Liver (tissue), 9 donors: ENCODE measurements around the gene SHCBP1. TPM values are rescaled to one million over a fixed set of nuclear protein-coding genes. Genes with fewer than 3 reads are reported as not detected.

Source experiments
- DNase-seq: peaks from one replicate; pipeline ENCODE4 v3.0.0-alpha.2; 2017; ENCODE audit warnings: low spot score
- H3K27ac ChIP-seq, 2 donors: one replicate each; pipeline ENCODE4 v1.7.0; 2013; ENCODE audit warnings: inconsistent platforms in 2 of 2, low read length in 2 of 2, control low read depth in 1 of 2, low read depth in 1 of 2, mild to moderate bottlenecking in 1 of 2
- H3K27me3 ChIP-seq, 4 donors: one replicate each; pipeline versions ENCODE4 v1.6.1 to v1.7.0; 2013; ENCODE audit warnings: low read length in 3 of 4, inconsistent platforms in 1 of 4, mild to moderate bottlenecking in 1 of 4, moderate library complexity in 1 of 4; ENCODE audit not compliant: control insufficient read depth in 4 of 4, insufficient read depth in 4 of 4
- H3K36me3 ChIP-seq, 4 donors: one replicate each; pipeline versions ENCODE4 v1.6.1 to v1.7.0; 2013; ENCODE audit warnings: low read length in 3 of 4, mild to moderate bottlenecking in 3 of 4, low read depth in 1 of 4, moderate library complexity in 1 of 4; ENCODE audit not compliant: control insufficient read depth in 4 of 4, insufficient read depth in 3 of 4
- H3K4me1 ChIP-seq, 4 donors: one replicate each; pipeline versions ENCODE4 v1.6.1 to v1.7.0; 2013; ENCODE audit warnings: low read length in 3 of 4, mild to moderate bottlenecking in 3 of 4, moderate library complexity in 1 of 4; ENCODE audit not compliant: control insufficient read depth in 4 of 4, insufficient read depth in 4 of 4
- H3K4me3 ChIP-seq, 3 donors: one replicate each; pipeline versions ENCODE4 v1.6.1 to v1.7.0; 2013; ENCODE audit warnings: low read length in 3 of 3, control low read depth in 1 of 3, low read depth in 1 of 3, mild to moderate bottlenecking in 1 of 3
- H3K9ac ChIP-seq, 2 donors: one replicate each; pipeline ENCODE4 v1.7.0; 2013; ENCODE audit warnings: low read length in 2 of 2, mild to moderate bottlenecking in 2 of 2, moderate library complexity in 2 of 2, control low read depth in 1 of 2, low read depth in 1 of 2
- H3K9me3 ChIP-seq, 4 donors: one replicate each; pipeline versions ENCODE4 v1.6.1 to v1.7.0; 2013; ENCODE audit warnings: low read length in 3 of 4; ENCODE audit not compliant: control insufficient read depth in 4 of 4
- GABPA ChIP-seq, 2 donors: IDR thresholded peaks in 1 of 2; conservative IDR thresholded peaks in 1 of 2; 2 replicates each; pipeline ENCODE4 v1.6.1; 2016; ENCODE audit warnings: antibody characterized with exemption in 2 of 2, mild to moderate bottlenecking in 1 of 2, moderate library complexity in 1 of 2
- JUND ChIP-seq, 2 donors: IDR thresholded peaks; 2 replicates each; pipeline ENCODE4 v1.6.1; 2016; ENCODE audit warnings: antibody characterized with exemption in 2 of 2
- NR2F2 ChIP-seq: IDR thresholded peaks from 2 replicates; pipeline ENCODE4 v1.6.1; 2016; ENCODE audit warnings: antibody characterized with exemption
- ZBTB33 ChIP-seq: IDR thresholded peaks from 2 replicates; pipeline ENCODE4 v1.6.1; 2016; ENCODE audit warnings: antibody characterized with exemption
- WGBS: extraction: QIAGEN DNeasy Blood & Tissue Kit; methylation state at CpG from one replicate; pipeline ENCODE4 v1.1.7; 2013; 5-methylcytosine and 5-hydroxymethylcytosine counted together
- polyA plus RNA-seq, 2 donors: library from polyadenylated mRNA; stranded (reverse) in 1 of 2; unstranded in 1 of 2; fragments of 200-250 nt in 1 of 2; fragments of >200 nt in 1 of 2; fragmentation: Nextera tagmentation in 1 of 2; extraction: Ambion mirVana in 1 of 2; gene quantifications; one replicate each; pipeline versions ENCODE4 v1.2.1 to v1.2.3, GENCODE V29; 2013 to 2015
- total RNA-seq, 2 donors: library from RNA; depleted of rRNA; stranded (reverse); fragments of >200 nt; gene quantifications; one replicate each; pipeline ENCODE4 v1.2.3, GENCODE V29; 2014
- TF ChIP-seq, protein P1 (sequence below): IDR thresholded peaks from 2 replicates; pipeline ENCODE4 v1.6.1; 2016; ENCODE audit warnings: antibody characterized with exemption, mild to moderate bottlenecking
- donor health status: healthy.
- donor health status: healthy.
- donor health status: healthy.
- donor health status: healthy.
- donor health status: healthy.

SHCBP1 gene
- total and polyA plus RNA-seq, 4 donors, result 0.25 to 21.2 (median 0.47) TPM

- Histone ChIP-seq H3K36me3 (no peaks in the 10 kb centered on the region), H3K27me3 (no peaks in the 10 kb centered on the region), H3K4me3 (no peak overlapping the region), H3K9ac (no peak overlapping the region), H3K9me3 (peaks cover 0 to 1% (median 0%) of the 10 kb centered on the region in 4 donors), H3K4me1 (no peaks in the 10 kb centered on the region), H3K27ac (no peak overlapping the region)
- DNase-seq, result no peak
- 74% methylated on average over 27 of the region's 27 CpGs for WGBS
- TF ChIP-seq ZBTB33 (no peak), GABPA (IDR thresholded peaks at IDR 0.05 in 1 of 2, conservative IDR thresholded peaks at IDR 0.05 in 1 of 2) (no peak)
Measured at GRCh38 chr16:46573008-46573833, 48.0 kb downstream of the SHCBP1 start.

GRCh38 chr16:46569231-46569735 is 51.9 kb downstream of the SHCBP1 start:
- DNase-seq, result no peak
- Histone ChIP-seq H3K4me1 (no peaks in the 10 kb centered on the region), H3K36me3 (no peaks in the 10 kb centered on the region), H3K9me3 (peaks cover 0 to 1% (median 0%) of the 10 kb centered on the region in 4 donors), H3K27me3 (no peaks in the 10 kb centered on the region), H3K27ac (no peak overlapping the region), H3K9ac (no peak overlapping the region), H3K4me3 (no peak overlapping the region)
- WGBS, result 83% methylated on average over 27 of the region's 27 CpGs
- TF ChIP-seq JUND (IDR thresholded peaks at IDR 0.05), result no peak
- TF ChIP-seq, protein P1, sequence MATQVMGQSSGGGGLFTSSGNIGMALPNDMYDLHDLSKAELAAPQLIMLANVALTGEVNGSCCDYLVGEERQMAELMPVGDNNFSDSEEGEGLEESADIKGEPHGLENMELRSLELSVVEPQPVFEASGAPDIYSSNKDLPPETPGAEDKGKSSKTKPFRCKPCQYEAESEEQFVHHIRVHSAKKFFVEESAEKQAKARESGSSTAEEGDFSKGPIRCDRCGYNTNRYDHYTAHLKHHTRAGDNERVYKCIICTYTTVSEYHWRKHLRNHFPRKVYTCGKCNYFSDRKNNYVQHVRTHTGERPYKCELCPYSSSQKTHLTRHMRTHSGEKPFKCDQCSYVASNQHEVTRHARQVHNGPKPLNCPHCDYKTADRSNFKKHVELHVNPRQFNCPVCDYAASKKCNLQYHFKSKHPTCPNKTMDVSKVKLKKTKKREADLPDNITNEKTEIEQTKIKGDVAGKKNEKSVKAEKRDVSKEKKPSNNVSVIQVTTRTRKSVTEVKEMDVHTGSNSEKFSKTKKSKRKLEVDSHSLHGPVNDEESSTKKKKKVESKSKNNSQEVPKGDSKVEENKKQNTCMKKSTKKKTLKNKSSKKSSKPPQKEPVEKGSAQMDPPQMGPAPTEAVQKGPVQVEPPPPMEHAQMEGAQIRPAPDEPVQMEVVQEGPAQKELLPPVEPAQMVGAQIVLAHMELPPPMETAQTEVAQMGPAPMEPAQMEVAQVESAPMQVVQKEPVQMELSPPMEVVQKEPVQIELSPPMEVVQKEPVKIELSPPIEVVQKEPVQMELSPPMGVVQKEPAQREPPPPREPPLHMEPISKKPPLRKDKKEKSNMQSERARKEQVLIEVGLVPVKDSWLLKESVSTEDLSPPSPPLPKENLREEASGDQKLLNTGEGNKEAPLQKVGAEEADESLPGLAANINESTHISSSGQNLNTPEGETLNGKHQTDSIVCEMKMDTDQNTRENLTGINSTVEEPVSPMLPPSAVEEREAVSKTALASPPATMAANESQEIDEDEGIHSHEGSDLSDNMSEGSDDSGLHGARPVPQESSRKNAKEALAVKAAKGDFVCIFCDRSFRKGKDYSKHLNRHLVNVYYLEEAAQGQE, result no peak
- no peak for TF ChIP-seq NR2F2
- no peak for TF ChIP-seq ZBTB33
